ENCODE data around the gene MRPS23.

MRPS23 gene

DNA sequence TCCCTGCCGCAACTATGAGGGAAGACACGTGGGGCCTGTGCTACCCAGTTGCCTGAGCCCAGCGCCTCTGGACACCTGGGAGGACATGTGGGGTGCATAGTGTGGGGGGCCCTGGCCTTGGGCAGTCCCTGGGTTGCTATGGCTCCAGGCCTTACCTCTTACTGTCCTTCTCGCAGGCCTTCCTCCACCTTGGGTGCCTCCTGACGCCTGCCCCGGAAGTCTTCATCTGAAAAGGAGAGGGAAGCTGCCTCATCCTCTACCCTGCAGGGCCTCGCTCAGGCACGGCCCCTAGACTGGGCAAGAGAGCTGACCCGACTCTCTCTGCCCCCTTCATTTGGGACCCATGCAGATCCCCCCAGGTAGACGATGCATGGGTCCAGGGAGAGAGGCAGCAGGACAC is 16.5 kb upstream of the MRPS23 start:
- no peak for TF ChIP-seq CTCF (IDR thresholded peaks at IDR 0.05)

DNA sequence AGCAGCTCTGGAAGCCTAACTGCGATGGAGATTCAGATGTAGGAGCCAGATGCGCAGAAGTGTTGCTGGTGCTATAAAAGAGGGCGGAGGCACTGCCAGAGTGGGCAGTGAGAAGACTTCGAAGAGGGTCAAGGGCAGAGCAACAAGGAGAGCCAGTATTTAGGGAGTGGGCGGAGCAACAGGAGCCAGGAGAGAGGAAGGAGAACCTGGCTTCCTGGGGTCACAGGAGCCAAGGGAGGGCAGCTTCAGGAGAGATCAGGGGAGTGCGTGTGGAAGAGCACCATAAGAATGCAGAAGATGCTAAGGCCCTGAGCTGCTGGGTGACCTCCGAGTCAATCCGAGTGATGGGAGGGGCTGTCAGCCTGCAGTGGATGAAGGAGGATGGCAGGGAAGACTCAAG is 14.4 kb upstream of the MRPS23 start:
- no peak for TF ChIP-seq CTCF (IDR thresholded peaks at IDR 0.05)

DNA sequence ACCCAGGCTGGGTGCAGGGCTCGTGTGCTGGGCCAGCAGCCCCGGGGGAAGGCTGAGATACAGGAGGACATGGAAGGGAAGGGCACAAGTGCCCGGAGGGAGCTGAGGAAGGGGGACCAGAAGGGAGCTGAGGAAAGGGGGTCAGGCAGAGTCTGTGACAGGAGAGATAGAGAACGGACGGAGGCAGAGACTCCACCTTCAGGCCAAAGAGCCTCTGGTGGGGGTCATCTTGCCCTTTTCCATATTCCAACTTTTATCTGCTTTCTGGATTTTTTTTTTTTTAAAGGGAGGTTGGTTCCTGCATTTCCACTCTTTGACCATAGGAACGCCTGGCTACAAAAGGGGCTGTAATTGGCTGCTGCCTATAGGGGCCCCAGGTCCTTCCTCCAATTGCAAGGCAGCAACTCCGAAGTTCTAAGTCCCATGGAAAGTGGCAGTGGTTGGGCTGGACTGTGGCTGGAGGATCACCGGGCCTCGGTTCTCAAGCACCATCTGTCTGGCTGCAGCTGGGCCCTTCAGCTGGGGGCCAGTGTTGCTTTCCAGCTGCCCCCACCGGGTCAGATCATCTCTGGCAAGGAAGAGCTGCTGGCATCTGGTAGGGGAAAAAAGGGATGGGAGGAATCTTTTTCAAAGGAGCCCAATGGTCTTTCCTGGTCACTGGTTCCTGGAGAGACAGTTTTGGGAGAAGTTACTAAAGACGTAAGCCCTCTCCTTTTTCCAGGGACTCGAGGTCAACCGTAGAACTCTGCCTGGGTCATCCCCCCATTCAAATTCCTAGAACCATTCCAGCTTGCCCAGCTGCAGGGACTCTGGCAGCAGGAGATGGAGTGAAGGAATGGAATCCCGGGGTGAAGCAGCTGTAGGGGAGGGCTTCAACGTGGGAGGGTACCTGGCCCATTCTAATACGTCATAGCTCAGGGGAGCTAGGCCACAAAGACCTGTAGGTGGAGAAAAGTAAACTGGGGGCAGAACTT is 13.1 kb upstream of the MRPS23 start:
- no peak for TF ChIP-seq CTCF (IDR thresholded peaks at IDR 0.05)

GRCh38 chr17:57861790-57862693 is 12.2 kb upstream of the MRPS23 start:
- no peak for TF ChIP-seq CTCF (IDR thresholded peaks at IDR 0.05)

DNA sequence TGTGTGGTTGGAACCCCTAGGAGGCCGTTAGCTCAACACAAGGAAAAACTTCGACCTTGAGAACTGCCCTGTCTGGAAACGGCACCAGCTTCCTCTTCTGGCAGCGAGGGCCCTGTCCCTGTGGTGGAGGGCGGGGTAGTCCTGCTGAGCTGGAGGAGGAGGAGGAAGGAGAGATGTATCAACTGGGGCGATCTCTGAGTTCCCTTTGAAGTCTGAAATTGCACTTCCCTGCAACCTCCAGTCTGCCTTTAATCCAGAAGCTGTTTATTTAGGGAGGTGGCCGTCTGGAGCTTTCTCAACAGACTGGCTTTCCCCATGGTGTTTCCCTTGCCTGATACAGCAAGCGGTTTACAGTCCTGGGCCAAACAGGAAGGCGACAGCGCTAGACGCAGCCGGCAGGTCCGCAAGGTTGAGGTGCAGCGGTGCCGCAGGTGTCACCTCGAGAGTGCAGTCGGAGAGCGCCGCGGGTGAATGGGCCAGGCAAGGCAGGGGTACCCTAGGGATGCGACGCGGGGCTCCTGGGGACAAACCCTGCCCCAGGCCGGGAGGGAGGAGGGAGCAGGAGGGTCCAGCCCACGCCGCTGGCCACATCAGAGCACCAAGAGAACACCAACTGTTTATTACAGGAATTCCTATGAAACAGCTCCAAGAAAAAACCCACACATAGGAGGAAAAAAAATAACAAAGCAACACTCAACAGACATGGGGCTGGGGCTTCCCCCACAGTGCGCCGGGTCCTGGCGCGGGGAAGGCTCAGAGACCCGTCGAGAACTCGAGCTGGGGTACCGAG is 11.4 kb upstream of the MRPS23 start:
- no peak for TF ChIP-seq CTCF (IDR thresholded peaks at IDR 0.05)

GRCh38 chr17:57860414-57860999 is 10.7 kb upstream of the MRPS23 start:
- no peak for TF ChIP-seq CTCF (IDR thresholded peaks at IDR 0.05)
